SK-N-SH treated with all-trans-retinoic acid at 6 μM for 48 hours (cell line): ENCODE measurements around the gene SNX13.

Source experiments
- ARNTL ChIP-seq: fragments of 450-650 bp; formaldehyde crosslinking; IDR thresholded peaks from 2 replicates; pipeline ENCODE4 v1.5.0; 2020; ENCODE audit warnings: low read depth, mild to moderate bottlenecking, moderate library complexity, borderline replicate concordance
- CSDC2 ChIP-seq: fragments of 250-450 bp; sonication (Bioruptor Pico); IDR thresholded peaks from 2 replicates; pipeline ENCODE4 v1.5.0; 2020; ENCODE audit warnings: mild to moderate bottlenecking, moderate library complexity
- OSR1 ChIP-seq: fragments of 250-450 bp; sonication (Bioruptor Pico); IDR thresholded peaks from 2 replicates; pipeline ENCODE4 v1.8.0; 2022; ENCODE audit warnings: moderate library complexity, mild to moderate bottlenecking, inconsistent platforms
- TOX ChIP-seq: fragments of 250-450 bp; sonication (Bioruptor Pico); IDR thresholded peaks from 2 replicates; pipeline ENCODE4 v1.8.0; 2021; ENCODE audit warnings: mild to moderate bottlenecking, moderate library complexity, borderline replicate concordance
- ZFP3 ChIP-seq: fragments of 250-450 bp; sonication (Bioruptor Pico); IDR thresholded peaks from 2 replicates; pipeline ENCODE4 v1.5.0; 2020; ENCODE audit warnings: mild to moderate bottlenecking, moderate library complexity
- ZFP30 ChIP-seq: fragments of 450-650 bp; formaldehyde crosslinking; IDR thresholded peaks from 2 replicates; pipeline ENCODE4 v1.5.0; 2022; ENCODE audit warnings: mild to moderate bottlenecking, moderate library complexity
- ZNF565 ChIP-seq: fragments of 450-650 bp; formaldehyde crosslinking; conservative IDR thresholded peaks from 2 replicates; pipeline ENCODE4 v1.5.0; 2020; ENCODE audit warnings: low read depth, mild to moderate bottlenecking, moderate library complexity
- TF ChIP-seq, protein P1 (sequence below): fragments of 250-450 bp; sonication (Bioruptor Pico); IDR thresholded peaks from 2 replicates; pipeline ENCODE4 v1.8.0; 2020; ENCODE audit warnings: mild to moderate bottlenecking, moderate library complexity, borderline replicate concordance
- TF ChIP-seq, protein P2 (sequence below): fragments of 250-450 bp; sonication (Bioruptor Pico); IDR thresholded peaks from 2 replicates; pipeline ENCODE4 v1.8.0; 2021; ENCODE audit warnings: low read depth, mild to moderate bottlenecking, moderate library complexity, borderline replicate concordance

DNA sequence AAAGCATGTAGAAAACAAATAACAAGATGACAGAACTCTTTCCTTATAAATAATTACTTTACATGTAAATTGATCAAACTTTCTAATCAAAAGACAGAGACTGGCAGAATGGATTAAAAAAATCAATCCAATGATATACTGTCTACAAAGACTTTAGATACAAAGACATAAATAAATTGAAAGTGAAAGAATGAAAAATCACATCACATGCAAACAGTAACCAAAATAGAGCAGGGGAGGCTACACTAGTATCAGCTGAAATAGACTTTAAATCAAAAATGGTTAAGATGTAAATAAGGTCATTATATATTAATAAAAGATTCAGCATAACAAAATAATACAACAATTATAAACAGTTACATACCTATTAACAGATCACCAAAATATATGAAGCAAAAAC lies 97.3 kb downstream of the SNX13 start:
- TF ChIP-seq, protein P1, sequence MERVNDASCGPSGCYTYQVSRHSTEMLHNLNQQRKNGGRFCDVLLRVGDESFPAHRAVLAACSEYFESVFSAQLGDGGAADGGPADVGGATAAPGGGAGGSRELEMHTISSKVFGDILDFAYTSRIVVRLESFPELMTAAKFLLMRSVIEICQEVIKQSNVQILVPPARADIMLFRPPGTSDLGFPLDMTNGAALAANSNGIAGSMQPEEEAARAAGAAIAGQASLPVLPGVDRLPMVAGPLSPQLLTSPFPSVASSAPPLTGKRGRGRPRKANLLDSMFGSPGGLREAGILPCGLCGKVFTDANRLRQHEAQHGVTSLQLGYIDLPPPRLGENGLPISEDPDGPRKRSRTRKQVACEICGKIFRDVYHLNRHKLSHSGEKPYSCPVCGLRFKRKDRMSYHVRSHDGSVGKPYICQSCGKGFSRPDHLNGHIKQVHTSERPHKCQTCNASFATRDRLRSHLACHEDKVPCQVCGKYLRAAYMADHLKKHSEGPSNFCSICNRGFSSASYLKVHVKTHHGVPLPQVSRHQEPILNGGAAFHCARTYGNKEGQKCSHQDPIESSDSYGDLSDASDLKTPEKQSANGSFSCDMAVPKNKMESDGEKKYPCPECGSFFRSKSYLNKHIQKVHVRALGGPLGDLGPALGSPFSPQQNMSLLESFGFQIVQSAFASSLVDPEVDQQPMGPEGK: no peak
- TF ChIP-seq OSR1 (CRISPR knock-in tag) (no peak), ZFP3 (CRISPR knock-in tag) (no peak), ZFP30 (CRISPR knock-in tag) (no peak), TOX (CRISPR knock-in tag) (no peak), ARNTL (CRISPR knock-in tag) (no peak), ZNF565 (CRISPR knock-in tag) (no peak), CSDC2 (CRISPR knock-in tag) (no peak)
- TF ChIP-seq, protein P2, sequence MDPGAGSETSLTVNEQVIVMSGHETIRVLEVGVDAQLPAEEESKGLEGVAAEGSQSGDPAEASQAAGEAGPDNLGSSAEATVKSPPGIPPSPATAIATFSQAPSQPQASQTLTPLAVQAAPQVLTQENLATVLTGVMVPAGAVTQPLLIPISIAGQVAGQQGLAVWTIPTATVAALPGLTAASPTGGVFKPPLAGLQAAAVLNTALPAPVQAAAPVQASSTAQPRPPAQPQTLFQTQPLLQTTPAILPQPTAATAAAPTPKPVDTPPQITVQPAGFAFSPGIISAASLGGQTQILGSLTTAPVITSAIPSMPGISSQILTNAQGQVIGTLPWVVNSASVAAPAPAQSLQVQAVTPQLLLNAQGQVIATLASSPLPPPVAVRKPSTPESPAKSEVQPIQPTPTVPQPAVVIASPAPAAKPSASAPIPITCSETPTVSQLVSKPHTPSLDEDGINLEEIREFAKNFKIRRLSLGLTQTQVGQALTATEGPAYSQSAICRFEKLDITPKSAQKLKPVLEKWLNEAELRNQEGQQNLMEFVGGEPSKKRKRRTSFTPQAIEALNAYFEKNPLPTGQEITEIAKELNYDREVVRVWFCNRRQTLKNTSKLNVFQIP: no peak
